ENCODE data around the gene ERBB2.
"Not testable (repeated sequence)": the region's sequence is repeated elsewhere in the genome, so short reads cannot be mapped to it uniquely, and the experiment has no call there.

The ERBB2 gene

GRCh38 chr17:39703913-39704312, 4.0 kb downstream of the ERBB2 start:
- no peak for DNase-seq (ENCODE audit: low read depth)

- no peak for DNase-seq (ENCODE audit: low read depth)
These were observed 5.1 kb downstream of the ERBB2 start for GRCh38 chr17:39704821-39705551.

DNA sequence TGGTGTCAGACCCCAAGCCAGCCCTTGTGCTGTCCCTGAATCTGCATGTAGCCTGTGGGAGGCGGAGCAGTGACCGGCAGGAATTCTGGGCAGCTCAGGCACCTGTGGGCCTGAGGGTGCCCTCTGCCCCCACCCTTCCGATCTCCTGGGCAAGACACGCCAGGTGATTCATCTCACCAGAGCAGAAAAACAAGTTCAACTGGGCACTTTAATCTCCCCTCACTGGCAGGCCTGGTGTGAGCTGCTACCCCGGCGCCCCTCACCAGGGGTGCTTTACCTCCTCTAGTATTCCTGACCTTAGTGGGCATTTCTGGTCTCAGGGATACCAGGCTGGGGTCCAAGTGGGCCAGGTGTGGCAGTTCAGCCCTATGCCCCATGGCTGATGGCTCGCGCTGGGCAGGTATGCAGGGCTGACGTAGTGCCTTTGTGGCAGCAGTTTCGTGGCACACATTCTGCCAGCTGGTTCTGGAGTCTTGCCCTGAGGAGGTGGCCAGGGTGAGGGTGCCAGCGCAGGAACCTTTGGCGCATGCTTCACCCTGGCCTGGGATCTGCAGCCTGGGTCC, 6.0 kb downstream of the ERBB2 start:
- DNase-seq (ENCODE audit: low read depth), result no peak

- no peak for DNase-seq (ENCODE audit: low read depth)
These were observed 6.5 kb downstream of the ERBB2 start for GRCh38 chr17:39706383-39706782.

- no peak for DNase-seq (ENCODE audit: low read depth)
These were observed 7.1 kb downstream of the ERBB2 start for GRCh38 chr17:39706921-39707337.

- DNase-seq (ENCODE audit: low read depth), result no peak
These were observed 9.6 kb downstream of the ERBB2 start for GRCh38 chr17:39709319-39709997.

- DNase-seq (ENCODE audit: low read depth), result no peak
These were observed 10.4 kb downstream of the ERBB2 start for GRCh38 chr17:39709998-39710964.

- not testable (repeated sequence) for DNase-seq (ENCODE audit: low read depth)
These were observed 11.2 kb downstream of the ERBB2 start for GRCh38 chr17:39711071-39711470.

- no peak for DNase-seq (ENCODE audit: low read depth)
These were observed 12.0 kb downstream of the ERBB2 start for GRCh38 chr17:39711851-39712250.

GRCh38 chr17:39714234-39714633, 14.4 kb downstream of the ERBB2 start:
- no peak for DNase-seq (ENCODE audit: low read depth)

DNA sequence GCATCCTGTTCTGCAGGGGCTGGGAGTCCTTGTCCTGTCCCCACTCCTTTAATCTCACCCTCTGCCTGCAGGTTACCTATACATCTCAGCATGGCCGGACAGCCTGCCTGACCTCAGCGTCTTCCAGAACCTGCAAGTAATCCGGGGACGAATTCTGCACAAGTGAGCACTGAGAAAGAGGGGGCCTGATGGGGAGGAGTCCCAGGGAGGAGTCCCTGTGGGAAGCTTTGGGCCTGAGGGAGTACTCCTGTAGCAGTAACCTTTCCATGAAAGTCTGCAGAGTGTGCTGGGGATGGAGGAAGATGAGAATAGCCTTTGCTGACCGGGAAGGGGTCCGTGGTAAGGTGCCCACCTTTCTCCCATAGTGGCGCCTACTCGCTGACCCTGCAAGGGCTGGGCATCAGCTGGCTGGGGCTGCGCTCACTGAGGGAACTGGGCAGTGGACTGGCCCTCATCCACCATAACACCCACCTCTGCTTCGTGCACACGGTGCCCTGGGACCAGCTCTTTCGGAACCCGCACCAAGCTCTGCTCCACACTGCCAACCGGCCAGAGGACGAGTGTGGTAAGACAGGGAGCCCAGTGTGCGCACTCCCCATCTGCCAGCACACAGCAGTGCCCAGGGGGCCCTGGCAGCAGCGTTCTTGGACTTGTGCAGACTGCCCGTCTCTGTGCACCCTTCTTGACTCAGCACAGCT, 15.7 kb downstream of the ERBB2 start:
- no peak for DNase-seq (ENCODE audit: low read depth)

DNA sequence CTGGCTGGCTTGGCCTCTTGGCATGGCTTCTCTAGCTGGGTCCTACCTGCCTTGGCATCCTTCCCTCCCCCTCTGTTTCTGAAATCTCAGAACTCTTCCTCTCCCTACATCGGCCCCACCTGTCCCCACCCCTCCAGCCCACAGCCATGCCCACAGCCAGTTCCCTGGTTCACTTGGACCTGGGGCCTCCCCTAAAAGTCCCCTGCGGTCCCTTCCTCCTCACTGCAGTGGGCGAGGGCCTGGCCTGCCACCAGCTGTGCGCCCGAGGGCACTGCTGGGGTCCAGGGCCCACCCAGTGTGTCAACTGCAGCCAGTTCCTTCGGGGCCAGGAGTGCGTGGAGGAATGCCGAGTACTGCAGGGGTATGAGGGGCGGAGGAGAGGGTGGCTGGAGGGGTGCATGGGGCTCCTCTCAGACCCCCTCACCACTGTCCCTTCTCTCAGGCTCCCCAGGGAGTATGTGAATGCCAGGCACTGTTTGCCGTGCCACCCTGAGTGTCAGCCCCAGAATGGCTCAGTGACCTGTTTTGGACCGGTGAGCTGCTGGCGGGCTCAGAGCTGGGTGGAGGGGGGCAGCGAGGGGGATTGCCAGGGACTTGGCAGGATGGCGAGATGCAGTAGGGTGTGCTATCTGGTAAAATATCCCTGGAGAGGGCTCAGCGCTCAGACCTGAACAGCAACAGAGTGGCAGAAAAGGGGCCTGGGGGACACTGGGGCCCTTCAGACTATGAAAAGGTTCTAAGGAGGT, 16.4 kb downstream of the ERBB2 start:
- no peak for DNase-seq (ENCODE audit: low read depth)

GRCh38 chr17:39716879-39717536, 17.1 kb downstream of the ERBB2 start:
- no peak for DNase-seq (ENCODE audit: low read depth)

- DNase-seq (ENCODE audit: low read depth), result no peak
These were observed 17.8 kb downstream of the ERBB2 start for GRCh38 chr17:39717660-39718059.

DNA sequence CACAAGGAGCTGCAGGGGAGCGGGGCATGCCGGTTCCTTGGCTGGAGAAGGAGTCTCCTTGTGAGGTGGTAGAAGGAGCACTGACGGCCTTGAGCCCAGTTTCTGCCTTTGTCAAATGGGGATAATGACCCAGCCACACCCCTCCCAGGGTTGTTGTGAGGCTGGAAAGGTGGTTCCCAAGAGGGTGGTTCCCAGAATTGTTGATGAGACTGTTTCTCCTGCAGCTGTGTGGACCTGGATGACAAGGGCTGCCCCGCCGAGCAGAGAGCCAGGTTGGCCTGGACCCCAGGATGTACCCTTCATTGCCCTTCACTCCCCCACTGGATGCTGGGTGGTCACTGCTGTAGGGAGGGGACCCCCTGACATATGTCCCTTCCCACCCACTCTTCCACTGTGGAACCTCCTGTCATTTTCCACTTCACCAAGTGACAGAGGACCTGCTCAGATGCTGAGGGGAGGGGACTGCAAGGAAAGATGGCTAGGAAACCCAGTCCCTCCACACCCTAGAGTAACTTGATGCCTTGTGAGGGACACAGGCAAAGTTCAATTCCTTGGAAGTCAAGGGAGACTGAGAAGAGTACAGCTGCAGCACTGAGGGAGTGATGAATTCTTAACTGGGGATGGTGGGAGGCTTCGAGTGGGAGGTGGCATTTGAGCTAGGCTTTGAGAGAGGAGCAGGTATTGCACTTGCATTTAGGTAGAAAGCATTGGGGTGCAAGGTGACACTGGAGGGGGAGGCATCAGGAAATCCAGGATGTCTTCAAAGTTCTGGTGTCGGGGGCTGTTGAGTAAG, 19.9 kb downstream of the ERBB2 start:
- DNase-seq (ENCODE audit: low read depth), result no peak

- no peak for DNase-seq (ENCODE audit: low read depth)
These were observed 22.2 kb downstream of the ERBB2 start for GRCh38 chr17:39722104-39722503.

DNA sequence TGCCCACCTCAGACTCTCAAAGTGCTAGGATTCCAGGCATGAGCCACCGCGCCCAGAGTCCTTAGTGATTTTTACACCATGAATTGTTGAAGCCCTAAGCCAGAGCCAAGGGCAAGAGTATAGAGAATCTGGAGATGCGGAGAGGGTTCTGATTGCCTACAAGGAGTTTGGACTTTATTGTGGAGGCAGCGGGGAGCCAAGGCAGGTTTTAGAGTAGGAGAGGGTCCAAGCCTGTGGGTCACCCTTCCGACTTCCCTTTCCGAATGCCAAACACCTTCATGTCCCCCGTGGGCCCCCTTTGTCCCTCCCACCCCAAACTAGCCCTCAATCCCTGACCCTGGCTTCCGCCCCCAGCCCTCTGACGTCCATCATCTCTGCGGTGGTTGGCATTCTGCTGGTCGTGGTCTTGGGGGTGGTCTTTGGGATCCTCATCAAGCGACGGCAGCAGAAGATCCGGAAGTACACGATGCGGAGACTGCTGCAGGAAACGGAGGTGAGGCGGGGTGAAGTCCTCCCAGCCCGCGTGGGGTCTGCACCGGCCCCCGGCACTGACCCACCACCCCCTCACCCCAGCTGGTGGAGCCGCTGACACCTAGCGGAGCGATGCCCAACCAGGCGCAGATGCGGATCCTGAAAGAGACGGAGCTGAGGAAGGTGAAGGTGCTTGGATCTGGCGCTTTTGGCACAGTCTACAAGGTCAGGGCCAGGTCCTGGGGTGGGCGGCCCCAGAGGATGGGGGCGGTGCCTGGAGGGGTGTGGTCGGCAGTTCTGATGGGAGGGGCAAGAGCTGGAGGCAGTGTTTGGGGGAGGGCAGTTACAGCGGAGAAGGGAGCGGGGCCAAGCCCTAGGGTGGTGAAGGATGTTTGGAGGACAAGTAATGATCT, 23.3 kb downstream of the ERBB2 start:
- no peak for DNase-seq (ENCODE audit: low read depth)

DNA sequence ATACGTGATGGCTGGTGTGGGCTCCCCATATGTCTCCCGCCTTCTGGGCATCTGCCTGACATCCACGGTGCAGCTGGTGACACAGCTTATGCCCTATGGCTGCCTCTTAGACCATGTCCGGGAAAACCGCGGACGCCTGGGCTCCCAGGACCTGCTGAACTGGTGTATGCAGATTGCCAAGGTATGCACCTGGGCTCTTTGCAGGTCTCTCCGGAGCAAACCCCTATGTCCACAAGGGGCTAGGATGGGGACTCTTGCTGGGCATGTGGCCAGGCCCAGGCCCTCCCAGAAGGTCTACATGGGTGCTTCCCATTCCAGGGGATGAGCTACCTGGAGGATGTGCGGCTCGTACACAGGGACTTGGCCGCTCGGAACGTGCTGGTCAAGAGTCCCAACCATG, 24.9 kb downstream of the ERBB2 start:
- DNase-seq (ENCODE audit: low read depth), result no peak
